HG02981 (cell line): ENCODE results near the gene CDKL5.
"Not testable (repeated sequence)": the region's sequence is repeated elsewhere in the genome, so short reads cannot be mapped to it uniquely, and the experiment has no call there.

Source experiments
- ATAC-seq: cut with Tn5 transposase; IDR thresholded peaks from one replicate; pipeline ENCODE4 v1.9.1; 2021; ENCODE audit warnings: mild to moderate bottlenecking, moderate library complexity; ENCODE audit not compliant: unreplicated experiment

Gene CDKL5

DNA sequence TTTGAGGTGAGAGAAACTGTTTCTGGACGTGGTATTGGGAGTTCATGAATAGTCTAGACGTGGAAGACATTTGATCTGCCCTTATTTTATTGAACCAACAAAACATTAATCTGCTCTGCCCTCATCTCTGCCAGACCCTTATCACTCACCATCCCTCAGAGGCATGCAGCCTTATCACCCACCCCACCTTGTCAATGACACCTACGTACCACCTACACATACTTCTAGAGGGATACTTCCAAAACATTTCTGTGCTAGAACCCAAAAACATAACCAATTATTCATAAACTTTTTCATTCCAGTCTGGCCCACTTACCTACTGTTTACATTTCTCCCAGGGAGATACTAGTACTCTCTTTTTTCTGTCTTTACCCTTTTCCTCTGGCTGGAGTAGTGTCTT, 141.3 kb downstream of the CDKL5 start:
- ATAC-seq = no peak

DNA sequence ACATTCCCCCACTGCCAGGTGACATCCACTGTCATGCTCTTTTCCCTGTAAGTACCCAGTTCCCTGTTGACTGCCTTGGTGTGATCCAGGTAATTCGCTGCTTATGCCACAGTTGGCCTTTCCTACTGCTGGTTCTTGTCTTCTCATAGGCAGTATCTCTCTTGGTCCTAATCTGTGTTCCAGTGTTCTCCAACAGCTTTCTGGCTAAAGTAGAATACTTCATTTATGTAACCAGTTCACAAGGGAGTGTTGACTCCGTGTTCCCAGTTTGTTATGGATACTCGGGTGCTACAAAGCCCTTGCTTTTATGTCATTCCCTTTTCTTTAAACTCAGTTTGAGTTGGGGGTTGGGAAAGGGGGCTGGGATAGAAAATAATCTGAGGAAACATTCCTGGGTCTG, 148.1 kb downstream of the CDKL5 start:
- no peak for ATAC-seq

DNA sequence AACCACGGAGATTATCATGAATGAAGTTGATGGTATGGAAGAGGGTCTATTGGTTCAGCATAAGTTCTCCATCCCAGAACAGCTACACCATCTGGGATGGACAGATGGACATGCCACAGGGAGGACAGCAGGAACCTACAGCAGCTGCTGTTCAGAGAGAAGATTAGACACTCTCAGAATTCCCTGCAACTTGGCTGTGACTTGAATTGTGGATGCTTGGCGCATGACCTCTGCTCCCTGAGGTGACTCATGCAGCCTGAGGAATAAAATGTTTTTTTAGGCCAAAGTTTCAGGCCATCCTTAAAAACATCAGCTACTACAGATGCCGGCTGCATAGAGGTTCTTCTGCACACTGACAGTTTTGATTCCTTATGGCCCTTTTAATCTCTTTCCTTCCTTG, 149.2 kb downstream of the CDKL5 start:
- ATAC-seq = no peak

DNA sequence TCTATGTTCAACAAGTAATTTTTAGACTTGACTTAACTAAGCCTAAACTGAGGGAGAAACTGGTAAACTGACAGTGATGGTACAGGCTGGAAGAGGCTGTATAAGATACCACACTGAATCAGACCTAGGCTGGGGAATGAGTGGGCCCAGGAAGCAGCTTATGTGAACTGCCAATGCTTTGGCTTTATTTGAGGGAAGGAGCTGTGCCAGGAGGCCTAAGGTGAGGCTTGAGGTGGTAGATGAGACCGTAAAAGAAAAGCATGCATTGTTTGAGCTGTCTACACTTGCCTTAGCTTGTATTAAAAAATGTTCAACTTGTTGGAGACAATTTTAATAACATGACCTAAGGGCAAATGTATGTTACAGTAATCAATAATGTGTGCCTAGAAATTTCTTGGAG, 150.3 kb downstream of the CDKL5 start:
- no peak for ATAC-seq

DNA sequence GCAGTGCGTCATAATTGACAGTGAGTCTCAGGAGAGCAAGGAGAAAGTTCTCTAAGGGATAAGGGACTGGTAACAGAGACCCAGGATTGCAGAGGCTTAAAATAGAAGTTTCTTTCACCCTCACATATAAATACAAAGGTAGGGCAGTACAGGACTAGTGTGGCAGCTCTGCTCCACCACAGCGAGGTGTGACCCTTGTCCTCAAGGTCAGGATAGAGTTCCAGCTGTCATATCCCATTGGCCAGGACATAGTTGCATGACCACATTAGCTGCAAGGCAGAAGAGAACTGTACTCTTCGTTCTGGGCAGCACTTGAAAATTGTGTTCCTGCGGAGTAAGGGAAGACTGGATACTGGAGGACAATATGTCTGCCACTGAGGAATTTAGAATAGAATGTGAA, 152.0 kb downstream of the CDKL5 start:
- no peak for ATAC-seq

GRCh38 chrX:18578546-18578945, 153.1 kb downstream of the CDKL5 start:
- ATAC-seq = no peak

DNA sequence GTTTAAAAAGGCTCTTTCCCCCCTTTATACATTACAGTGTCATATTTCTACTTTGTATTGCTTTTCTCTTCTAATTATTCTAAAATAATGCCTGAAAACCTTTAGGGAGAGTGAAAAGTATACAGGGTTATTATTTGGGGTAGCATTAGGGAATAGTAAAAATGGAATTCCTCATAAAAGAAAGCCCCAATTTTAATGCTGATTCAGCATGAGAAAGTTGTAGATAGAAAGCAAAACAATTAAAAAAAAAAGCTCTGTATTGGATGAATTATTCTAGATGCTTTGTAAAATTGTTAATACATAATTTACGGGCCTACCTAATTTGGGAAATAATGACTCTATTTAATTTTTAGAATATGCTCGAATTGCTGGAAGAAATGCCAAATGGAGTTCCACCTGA, 154.1 kb downstream of the CDKL5 start:
- no peak for ATAC-seq

DNA sequence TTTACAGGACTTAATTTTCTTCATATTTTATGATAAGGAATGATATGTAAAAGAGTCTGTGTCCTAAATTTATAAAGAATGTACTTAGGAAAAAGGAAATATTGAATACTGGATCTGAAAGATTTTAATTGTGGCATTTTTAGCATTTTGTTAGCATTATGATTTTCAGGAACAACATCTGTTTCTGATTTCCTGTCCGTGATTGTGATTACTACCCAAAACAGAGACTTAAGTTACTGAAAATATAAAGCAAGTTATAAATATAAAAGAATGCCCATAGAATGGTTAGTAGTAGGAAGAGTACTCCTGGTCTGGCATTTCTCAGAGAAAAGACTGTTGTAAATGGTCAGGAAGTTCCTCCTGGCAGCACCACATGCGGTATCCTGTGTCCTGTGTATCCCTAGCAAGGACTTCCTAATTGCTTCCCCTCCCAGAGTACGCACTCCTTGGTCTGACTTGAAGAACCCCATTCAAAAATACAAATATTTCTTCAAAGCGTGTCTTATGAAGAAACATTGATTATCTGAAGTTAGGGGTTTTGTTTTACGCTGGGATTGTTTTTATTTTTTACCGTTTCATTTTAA, 157.6 kb downstream of the CDKL5 start:
- ATAC-seq = no peak

DNA sequence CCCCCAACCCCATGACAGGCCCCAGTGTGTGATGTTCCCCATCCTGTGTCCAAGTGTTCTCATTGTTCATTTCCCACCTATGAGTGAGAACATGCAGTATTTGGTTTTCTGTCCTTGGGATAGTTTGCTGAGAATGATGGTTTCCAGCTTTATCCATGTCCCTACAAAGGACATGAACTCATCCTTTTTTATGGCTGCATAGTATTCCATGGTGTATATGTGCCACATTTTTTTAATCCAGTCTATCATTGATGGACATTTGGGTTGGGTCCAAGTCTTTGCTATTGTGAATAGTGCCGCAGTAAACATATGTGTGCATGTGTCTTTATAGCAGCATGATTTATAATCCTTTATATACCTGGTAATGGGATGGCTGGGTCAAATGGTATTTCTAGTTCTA, 163.9 kb downstream of the CDKL5 start:
- ATAC-seq = not testable (repeated sequence)

DNA sequence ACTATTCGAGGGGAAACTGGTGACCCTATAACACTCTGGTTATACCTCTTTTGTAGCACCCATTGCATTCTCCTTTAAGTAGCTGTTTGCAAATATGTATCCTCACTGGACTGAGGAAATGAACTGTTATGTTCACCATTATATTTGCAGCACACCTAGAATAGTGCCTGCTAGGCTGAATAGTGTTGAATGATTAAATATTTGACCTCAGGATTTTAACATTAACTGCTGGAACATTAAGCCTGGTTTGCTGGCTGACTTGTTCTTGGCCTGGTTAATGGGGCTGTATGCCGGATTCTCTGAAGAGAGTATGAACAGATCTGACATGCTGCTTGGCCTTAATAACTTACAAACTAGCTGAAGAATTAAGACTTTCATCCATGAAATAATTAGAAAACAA, 166.4 kb downstream of the CDKL5 start:
- no peak for ATAC-seq

DNA sequence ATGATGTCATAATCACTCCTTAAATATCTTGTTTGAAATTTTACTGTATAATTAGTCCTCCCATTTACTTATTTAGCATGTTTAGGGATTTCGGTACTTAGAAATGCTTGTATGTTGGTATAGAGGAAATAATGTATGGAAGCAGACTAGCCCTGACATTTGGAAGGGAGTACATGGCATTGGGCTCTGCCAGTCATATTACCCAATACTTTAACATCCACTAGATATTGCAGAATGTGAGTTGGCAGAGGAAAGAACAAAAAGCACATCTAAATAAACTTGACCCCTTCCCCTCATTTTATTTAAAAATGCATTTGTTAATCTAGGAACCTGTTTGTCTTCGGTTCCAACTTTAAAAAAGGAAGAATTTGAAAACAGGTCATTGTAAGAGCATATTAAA, 168.7 kb downstream of the CDKL5 start:
- ATAC-seq = no peak

- no peak for ATAC-seq
Measured at GRCh38 chrX:18596096-18596495, 170.7 kb downstream of the CDKL5 start.

GRCh38 chrX:18598413-18598812, 173.0 kb downstream of the CDKL5 start:
- ATAC-seq = no peak

- ATAC-seq = no peak
Measured at GRCh38 chrX:18607966-18608365, 182.6 kb downstream of the CDKL5 start.

DNA sequence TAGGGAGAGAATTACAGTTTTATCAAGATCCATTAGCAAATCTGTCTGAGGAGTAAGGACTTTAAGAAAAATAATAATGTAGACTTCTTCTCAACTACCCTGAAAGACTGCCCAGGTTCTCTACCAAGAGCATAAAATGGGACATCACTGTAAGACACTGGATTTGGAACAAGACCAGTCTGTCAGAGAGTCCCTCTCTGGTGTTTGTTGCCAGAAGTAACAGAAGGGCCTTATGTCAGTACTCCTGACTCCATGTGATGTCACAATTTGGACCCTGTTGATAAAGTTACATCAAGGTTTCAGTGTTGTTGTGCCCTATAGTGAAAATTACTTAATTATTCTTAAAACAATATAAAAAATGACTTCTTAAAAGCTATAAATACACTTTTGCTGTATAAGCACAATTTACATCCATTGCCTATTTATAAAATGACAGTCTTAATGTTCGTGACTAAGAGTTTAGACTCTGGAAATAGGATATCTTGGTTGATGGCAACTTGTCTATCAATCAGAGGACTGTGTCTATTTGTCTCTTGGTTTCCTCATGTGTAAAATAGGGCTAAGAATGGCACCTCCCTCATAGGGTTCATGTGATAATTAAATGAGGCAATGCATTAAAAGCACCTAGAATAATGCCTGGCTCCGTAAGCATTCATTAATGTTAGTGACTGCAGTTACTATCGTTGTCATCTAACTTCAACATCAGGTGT, 188.7 kb downstream of the CDKL5 start:
- no peak for ATAC-seq

- no peak for ATAC-seq
Measured at GRCh38 chrX:18616688-18617406, 191.4 kb downstream of the CDKL5 start.

GRCh38 chrX:18617407-18617750, 192.0 kb downstream of the CDKL5 start:
- ATAC-seq = no peak

- no peak for ATAC-seq
Measured at GRCh38 chrX:18619288-18619687, 193.9 kb downstream of the CDKL5 start.

DNA sequence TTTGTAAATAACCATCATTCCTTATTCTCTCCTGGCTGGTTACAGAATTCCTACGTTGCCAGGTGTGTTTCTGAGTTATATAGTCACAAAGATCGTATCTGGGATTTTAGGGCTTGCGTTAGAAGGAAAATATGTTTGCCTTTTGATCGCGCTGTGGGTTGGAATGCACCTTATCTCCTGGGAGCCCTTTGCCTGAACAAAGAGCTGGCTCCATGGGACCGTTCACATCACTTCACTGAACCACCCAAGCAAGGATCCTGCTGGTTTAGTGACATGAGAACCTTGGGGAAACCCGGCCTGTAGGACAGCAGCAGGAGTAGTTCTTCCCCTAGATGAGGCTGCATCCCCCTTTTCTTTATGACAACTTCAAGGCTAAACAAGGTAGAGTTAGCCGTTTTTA, 194.9 kb downstream of the CDKL5 start:
- no peak for ATAC-seq

DNA sequence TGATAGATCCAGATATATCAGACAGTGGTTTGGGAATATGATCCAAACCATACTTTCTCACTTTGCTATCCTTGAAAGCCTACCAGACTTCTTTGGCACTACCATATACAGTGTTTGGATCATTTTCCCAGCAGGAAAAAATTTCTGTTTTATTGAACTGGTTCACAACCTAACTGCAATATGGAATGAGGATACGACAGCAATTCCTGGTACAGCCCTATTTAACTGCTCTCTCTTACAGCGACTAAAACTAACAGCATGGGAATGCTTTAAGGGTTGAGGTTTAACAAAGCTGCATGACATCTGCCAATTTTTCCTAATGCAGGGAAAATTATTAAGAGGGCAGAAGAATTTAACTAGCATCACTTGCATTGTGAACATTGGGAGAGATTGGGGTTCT, 199.2 kb downstream of the CDKL5 start:
- ATAC-seq = no peak

DNA sequence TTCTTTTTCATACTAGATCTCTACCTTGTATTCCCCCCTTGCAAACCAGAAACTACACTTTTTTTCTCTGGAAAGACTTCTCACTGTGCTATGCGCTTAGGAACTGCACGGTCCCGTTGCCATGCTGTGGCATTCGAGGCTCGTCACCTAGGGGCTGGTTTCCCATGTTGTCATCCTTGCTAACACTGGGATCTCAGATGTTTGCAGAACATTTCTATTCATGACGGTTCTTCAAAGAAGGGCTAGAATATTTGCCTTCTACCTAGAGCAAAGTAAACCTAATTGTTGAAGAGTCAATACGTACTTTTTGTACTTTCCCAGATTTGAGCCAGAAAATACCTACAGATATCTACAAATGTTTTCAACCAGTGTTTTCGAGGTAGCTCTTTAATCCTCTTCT, 205.5 kb downstream of the CDKL5 start:
- no peak for ATAC-seq

DNA sequence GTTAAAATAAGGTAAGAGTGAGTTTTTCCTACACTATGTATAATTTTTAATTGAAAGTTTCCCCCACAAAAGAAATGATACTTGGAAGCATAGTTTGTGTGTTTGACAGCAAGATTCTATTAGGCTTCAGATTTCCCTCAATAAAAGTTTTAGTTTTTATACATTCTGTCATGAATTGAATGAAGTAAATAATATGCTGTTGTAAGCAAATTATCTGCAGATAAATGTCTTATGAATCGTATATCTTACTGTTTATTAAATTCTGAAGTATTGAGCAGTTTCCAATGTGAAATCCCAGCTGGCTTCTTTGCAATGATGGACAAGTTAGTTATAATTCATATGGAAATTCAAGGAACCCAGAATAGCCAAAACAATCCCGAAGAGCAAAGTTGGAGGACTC, 213.0 kb downstream of the CDKL5 start:
- ATAC-seq = no peak
